Astrocyte (in vitro differentiated cells and primary cell): Measurements from ENCODE around the gene C2orf80.

Experiments used
- EZH2 ChIP-seq: IDR thresholded peaks from 2 replicates; pipeline ENCODE4 v1.6.1; 2012; ENCODE audit warnings: mild to moderate bottlenecking, low read length, inconsistent platforms; ENCODE audit not compliant: insufficient read depth
- TF ChIP-seq, protein P1 (sequence below): IDR thresholded peaks from 2 replicates; pipeline ENCODE4 v1.5.1; 2011; ENCODE audit warnings: low read depth, mild to moderate bottlenecking, inconsistent platforms, low read length, moderate library complexity; ENCODE audit not compliant: insufficient read depth

DNA sequence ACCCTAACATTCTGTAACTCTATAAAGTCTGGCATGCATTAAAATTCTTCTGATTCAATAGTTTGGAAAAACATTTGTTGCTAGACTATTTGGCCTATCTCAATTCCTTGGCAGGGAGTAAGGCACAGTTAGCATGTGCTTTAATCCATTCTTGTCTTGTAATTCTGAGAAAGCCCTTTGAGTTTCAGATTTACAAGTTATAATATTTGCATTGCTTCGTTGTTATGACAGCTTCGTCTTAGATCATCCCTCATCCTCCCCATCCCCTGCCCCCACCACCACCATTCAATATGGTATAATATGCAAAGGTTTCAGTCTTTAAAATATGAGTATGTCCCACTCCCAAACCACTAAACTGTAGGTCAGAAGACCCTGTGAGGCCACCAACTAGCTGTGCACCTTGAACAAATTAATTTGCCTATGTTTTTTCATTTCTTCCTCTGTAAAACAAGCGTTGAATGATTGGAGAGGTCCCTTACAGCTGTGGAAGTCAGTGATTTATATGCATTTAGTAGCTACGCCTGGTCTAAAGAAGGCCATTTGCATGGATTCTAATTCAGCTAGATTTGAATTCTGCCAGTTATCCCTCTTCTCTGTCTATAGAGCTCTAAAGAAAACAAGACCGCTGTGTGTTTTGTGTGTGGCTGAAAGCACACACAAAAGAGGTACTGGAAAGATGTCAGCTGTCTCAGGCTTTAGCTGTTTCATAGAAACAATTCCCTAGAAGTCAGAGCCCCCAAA, 591 bp downstream of the C2orf80 start:
- TF ChIP-seq, protein P1, sequence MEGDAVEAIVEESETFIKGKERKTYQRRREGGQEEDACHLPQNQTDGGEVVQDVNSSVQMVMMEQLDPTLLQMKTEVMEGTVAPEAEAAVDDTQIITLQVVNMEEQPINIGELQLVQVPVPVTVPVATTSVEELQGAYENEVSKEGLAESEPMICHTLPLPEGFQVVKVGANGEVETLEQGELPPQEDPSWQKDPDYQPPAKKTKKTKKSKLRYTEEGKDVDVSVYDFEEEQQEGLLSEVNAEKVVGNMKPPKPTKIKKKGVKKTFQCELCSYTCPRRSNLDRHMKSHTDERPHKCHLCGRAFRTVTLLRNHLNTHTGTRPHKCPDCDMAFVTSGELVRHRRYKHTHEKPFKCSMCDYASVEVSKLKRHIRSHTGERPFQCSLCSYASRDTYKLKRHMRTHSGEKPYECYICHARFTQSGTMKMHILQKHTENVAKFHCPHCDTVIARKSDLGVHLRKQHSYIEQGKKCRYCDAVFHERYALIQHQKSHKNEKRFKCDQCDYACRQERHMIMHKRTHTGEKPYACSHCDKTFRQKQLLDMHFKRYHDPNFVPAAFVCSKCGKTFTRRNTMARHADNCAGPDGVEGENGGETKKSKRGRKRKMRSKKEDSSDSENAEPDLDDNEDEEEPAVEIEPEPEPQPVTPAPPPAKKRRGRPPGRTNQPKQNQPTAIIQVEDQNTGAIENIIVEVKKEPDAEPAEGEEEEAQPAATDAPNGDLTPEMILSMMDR = no peak
- TF ChIP-seq EZH2 = no peak
